Astrocyte (in vitro differentiated cells and primary cell): ENCODE data around the gene SYT5.

ENCODE experiments used
- EZH2 ChIP-seq: IDR thresholded peaks from 2 replicates; pipeline ENCODE4 v1.6.1; 2012; ENCODE audit warnings: mild to moderate bottlenecking, low read length, inconsistent platforms; ENCODE audit not compliant: insufficient read depth
- TF ChIP-seq, protein P1 (sequence below): IDR thresholded peaks from 2 replicates; pipeline ENCODE4 v1.5.1; 2011; ENCODE audit warnings: low read depth, mild to moderate bottlenecking, inconsistent platforms, low read length, moderate library complexity; ENCODE audit not compliant: insufficient read depth

DNA sequence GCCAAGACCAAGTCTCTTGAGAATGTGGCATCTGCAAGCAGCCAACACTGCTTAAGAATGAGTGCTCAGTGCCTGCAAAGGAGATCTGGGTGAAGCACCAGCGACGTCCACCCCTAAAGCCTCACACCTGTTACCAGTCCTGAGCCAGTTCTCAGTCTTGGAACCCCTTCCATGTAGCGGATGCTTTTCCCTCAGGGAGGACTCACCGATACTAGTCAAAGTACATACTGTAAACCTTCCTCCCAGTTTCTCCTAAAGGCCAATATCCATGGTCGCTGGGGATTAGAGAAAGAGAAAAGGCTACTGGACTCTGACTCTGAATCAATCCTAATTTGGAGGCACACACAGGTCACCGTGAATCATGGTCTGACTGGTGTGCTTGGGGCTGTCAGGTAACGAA, 33.5 kb upstream of the SYT5 start:
- no peak for TF ChIP-seq EZH2
- TF ChIP-seq, protein P1, sequence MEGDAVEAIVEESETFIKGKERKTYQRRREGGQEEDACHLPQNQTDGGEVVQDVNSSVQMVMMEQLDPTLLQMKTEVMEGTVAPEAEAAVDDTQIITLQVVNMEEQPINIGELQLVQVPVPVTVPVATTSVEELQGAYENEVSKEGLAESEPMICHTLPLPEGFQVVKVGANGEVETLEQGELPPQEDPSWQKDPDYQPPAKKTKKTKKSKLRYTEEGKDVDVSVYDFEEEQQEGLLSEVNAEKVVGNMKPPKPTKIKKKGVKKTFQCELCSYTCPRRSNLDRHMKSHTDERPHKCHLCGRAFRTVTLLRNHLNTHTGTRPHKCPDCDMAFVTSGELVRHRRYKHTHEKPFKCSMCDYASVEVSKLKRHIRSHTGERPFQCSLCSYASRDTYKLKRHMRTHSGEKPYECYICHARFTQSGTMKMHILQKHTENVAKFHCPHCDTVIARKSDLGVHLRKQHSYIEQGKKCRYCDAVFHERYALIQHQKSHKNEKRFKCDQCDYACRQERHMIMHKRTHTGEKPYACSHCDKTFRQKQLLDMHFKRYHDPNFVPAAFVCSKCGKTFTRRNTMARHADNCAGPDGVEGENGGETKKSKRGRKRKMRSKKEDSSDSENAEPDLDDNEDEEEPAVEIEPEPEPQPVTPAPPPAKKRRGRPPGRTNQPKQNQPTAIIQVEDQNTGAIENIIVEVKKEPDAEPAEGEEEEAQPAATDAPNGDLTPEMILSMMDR: no peak
